GM18505 (cell line): ENCODE results near the gene DPEP2.
A peak's percentile ranks its signal among the peaks of the same experiment; 100 is the strongest.
"Not testable (repeated sequence)": the region's sequence is repeated elsewhere in the genome, so short reads cannot be mapped to it uniquely, and the experiment has no call there.

ENCODE experiments used
- ATAC-seq: cut with Tn5 transposase; IDR thresholded peaks from one replicate; pipeline ENCODE4 v1.9.1; 2021; ENCODE audit not compliant: unreplicated experiment
- POLR2A ChIP-seq: IDR thresholded peaks from 4 replicates; pipeline ENCODE4 v1.6.1; 2011; ENCODE audit warnings: borderline replicate concordance; ENCODE audit not compliant: insufficient read depth, insufficient read length; ENCODE audit errors: extremely low read depth

The DPEP2 gene

GRCh38 chr16:67995423-67995822, 3.9 kb downstream of the DPEP2 start:
- no peak for TF ChIP-seq POLR2A

GRCh38 chr16:67994040-67994408, 5.3 kb downstream of the DPEP2 start:
- not testable (repeated sequence) for ATAC-seq

More at GRCh38 chr16:67995423-67995822, 3.9 kb downstream of the DPEP2 start:
- ATAC-seq = no peak

- TF ChIP-seq POLR2A = peak; percentile 41
- ATAC-seq = peak; percentile 75
Observed at GRCh38 chr16:67993207-67994039, 5.9 kb downstream of the DPEP2 start.

GRCh38 chr16:67992661-67993206, 6.5 kb downstream of the DPEP2 start:
- no peak for ATAC-seq
- no peak for TF ChIP-seq POLR2A

- no peak for TF ChIP-seq POLR2A
- no peak for ATAC-seq
Observed at GRCh38 chr16:67990018-67990386, 9.3 kb downstream of the DPEP2 start.

GRCh38 chr16:67989322-67990017, 9.8 kb downstream of the DPEP2 start:
- ATAC-seq = no peak
- no peak for TF ChIP-seq POLR2A

- TF ChIP-seq POLR2A = no peak
- ATAC-seq = no peak
Observed at GRCh38 chr16:67988675-67989074, 10.6 kb downstream of the DPEP2 start.

GRCh38 chr16:67987460-67988160, 11.7 kb downstream of the DPEP2 start:
- no peak for TF ChIP-seq POLR2A
- no peak for ATAC-seq

GRCh38 chr16:67986949-67987348, 12.3 kb downstream of the DPEP2 start:
- TF ChIP-seq POLR2A = no peak
- no peak for ATAC-seq

GRCh38 chr16:67982011-67982696, 17.1 kb downstream of the DPEP2 start:
- no peak for ATAC-seq
- TF ChIP-seq POLR2A = no peak

GRCh38 chr16:67979955-67980678, 19.2 kb downstream of the DPEP2 start, which contains the start of gene DPEP3:
Gene DPEP3, minus strand, starts transcription at chr16:67980499. Its CDS starts 119 bp downstream, at chr16:67980380.
- no peak for TF ChIP-seq POLR2A
- no peak for ATAC-seq

- no peak for TF ChIP-seq POLR2A
Observed at GRCh38 chr16:67977469-67978227, 21.6 kb downstream of the DPEP2 start.

More at GRCh38 chr16:67977469-67978227, 21.6 kb downstream of the DPEP2 start:
- ATAC-seq = no peak
